Measurements from ENCODE around the gene BOLL.

DNA sequence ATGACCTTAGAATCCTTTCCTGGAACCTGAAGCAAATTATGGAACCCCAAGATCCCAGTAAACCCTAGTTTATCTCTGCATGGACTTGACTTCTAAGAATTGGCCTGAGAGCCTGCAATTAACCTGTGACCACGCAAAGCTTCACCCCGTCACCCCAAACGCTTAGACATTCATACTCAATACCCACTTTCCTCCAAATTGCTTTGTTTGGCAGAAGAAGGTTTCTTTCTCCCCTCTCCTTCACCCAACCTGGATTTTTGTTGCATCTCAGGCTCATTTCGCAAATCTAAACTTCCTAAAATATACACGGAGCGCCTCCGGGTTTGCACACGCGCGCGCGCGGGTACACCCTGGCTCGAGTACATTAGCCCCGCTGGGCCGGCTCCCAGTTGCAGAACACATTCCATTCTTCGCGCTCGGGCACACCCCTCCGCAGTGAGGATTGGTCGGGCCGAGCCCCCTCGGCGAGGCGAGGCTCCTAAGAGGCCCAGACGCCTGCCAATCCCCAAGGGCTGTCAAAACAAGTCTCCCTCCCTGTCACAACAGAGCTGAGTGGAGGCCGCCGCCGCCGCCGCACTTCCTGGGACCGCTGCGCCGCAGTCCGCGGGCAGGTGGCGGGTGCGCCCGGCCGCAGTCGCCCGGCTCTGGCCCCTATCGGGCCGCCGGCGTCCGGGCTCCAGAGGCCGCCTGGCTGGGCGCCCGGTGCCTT is 19.1 kb upstream of the BOLL start, which contains the start of gene PLCL1:
- TF ChIP-seq, protein P1, sequence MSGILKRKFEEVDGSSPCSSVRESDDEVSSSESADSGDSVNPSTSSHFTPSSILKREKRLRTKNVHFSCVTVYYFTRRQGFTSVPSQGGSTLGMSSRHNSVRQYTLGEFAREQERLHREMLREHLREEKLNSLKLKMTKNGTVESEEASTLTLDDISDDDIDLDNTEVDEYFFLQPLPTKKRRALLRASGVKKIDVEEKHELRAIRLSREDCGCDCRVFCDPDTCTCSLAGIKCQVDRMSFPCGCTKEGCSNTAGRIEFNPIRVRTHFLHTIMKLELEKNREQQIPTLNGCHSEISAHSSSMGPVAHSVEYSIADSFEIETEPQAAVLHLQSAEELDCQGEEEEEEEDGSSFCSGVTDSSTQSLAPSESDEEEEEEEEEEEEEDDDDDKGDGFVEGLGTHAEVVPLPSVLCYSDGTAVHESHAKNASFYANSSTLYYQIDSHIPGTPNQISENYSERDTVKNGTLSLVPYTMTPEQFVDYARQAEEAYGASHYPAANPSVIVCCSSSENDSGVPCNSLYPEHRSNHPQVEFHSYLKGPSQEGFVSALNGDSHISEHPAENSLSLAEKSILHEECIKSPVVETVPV (CRISPR knock-in tag; IDR thresholded peaks at IDR 0.05) = no peak
- TF ChIP-seq, protein P2, sequence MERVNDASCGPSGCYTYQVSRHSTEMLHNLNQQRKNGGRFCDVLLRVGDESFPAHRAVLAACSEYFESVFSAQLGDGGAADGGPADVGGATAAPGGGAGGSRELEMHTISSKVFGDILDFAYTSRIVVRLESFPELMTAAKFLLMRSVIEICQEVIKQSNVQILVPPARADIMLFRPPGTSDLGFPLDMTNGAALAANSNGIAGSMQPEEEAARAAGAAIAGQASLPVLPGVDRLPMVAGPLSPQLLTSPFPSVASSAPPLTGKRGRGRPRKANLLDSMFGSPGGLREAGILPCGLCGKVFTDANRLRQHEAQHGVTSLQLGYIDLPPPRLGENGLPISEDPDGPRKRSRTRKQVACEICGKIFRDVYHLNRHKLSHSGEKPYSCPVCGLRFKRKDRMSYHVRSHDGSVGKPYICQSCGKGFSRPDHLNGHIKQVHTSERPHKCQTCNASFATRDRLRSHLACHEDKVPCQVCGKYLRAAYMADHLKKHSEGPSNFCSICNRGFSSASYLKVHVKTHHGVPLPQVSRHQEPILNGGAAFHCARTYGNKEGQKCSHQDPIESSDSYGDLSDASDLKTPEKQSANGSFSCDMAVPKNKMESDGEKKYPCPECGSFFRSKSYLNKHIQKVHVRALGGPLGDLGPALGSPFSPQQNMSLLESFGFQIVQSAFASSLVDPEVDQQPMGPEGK (CRISPR knock-in tag; IDR thresholded peaks at IDR 0.05; ENCODE audit: borderline replicate concordance) = no peak
- no peak for TF ChIP-seq ARNTL (CRISPR knock-in tag; IDR thresholded peaks at IDR 0.05; ENCODE audit: borderline replicate concordance, low read depth)
- TF ChIP-seq ISL1 (CRISPR knock-in tag; IDR thresholded peaks at IDR 0.05) = no peak

Data from SK-N-SH treated with all-trans-retinoic acid at 6 μM for 48 hours (cell line).